Activated CD4-positive, CD25-positive, alpha-beta regulatory T cell (primary cell): ENCODE results near the gene AP3D1.

ENCODE experiments used
- DNase-seq, 4 experiments: peaks; one replicate each; lab custom pipeline; 2025; lab: John Stamatoyannopoulos, UW

AP3D1 gene

GRCh38 chr19:2061495-2062388 is 89.6 kb downstream of the AP3D1 start:
- peak; percentile 99 for DNase-seq

GRCh38 chr19:2060884-2061494 is 90.4 kb downstream of the AP3D1 start:
- no peak for DNase-seq

- no peak for DNase-seq
Observed at GRCh38 chr19:2059422-2060201, 91.8 kb downstream of the AP3D1 start.

GRCh38 chr19:2058570-2059421 is 92.6 kb downstream of the AP3D1 start:
- no peak for DNase-seq

GRCh38 chr19:2057484-2058469 is 93.6 kb downstream of the AP3D1 start:
- DNase-seq = no peak

GRCh38 chr19:2056837-2057192 is 94.6 kb downstream of the AP3D1 start:
- DNase-seq = no peak

- DNase-seq = no peak
Observed at GRCh38 chr19:2055931-2056836, 95.2 kb downstream of the AP3D1 start.

- no peak for DNase-seq
Observed at GRCh38 chr19:2054763-2055162, 96.6 kb downstream of the AP3D1 start.

GRCh38 chr19:2053601-2054389 is 97.6 kb downstream of the AP3D1 start:
- no peak for DNase-seq

- DNase-seq = no peak
Observed at GRCh38 chr19:2051773-2052704, 99.3 kb downstream of the AP3D1 start.

- peak; percentile 92 to 94 (median 92) for DNase-seq
Observed at GRCh38 chr19:2050991-2051772, 100.2 kb downstream of the AP3D1 start, which contains the start of gene MKNK2. Gene MKNK2, minus strand, starts transcription at chr19:2051244. Its CDS starts 393 bp downstream, at chr19:2050851.
